Heart right ventricle (tissue), 16 donors: Measurements from ENCODE around the gene RTN4R. TPM values are rescaled to one million over a fixed set of nuclear protein-coding genes. Genes with fewer than 3 reads are reported as not detected.
A peak's percentile ranks its signal among the peaks of the same experiment; 100 is the strongest.
"Not testable (repeated sequence)": the region's sequence is repeated elsewhere in the genome, so short reads cannot be mapped to it uniquely, and the experiment has no call there.

ENCODE experiments used
- ATAC-seq, 8 donors: fragments of 200-7000 bp; cut with Tn5 transposase; one replicate each; pipeline ENCODE4 v1.9.1; 2020; ENCODE audit warnings: mild to moderate bottlenecking in 8 of 8, moderate library complexity in 8 of 8, moderate number of reproducible peaks in 1 of 8
- DNase-seq, 2 donors: peaks; one replicate each; pipeline ENCODE4 v3.0.0-alpha.2; 2020
- H3K27ac ChIP-seq, 10 donors: fragments of 200-600 bp; sonication (generic) in 2 of 10; one replicate each; pipeline versions ENCODE4 v1.5.0 to v1.8.0; 2020 to 2022; ENCODE audit warnings: mild to moderate bottlenecking in 3 of 10
- H3K27me3 ChIP-seq, 7 donors: fragments of 200-600 bp; one replicate each; pipeline ENCODE4 v1.8.0; 2021 to 2022; ENCODE audit warnings: mild to moderate bottlenecking in 2 of 7
- H3K36me3 ChIP-seq, 9 donors: fragments of 200-600 bp; sonication (generic) in 1 of 9; one replicate each; pipeline versions ENCODE4 v1.5.0 to v1.8.0; 2020 to 2022; ENCODE audit warnings: mild to moderate bottlenecking in 2 of 9
- H3K4me1 ChIP-seq, 9 donors: fragments of 200-600 bp; sonication (generic) in 1 of 9; one replicate each; pipeline versions ENCODE4 v1.5.0 to v1.8.0; 2020 to 2022; ENCODE audit warnings: mild to moderate bottlenecking in 4 of 9
- H3K4me3 ChIP-seq, 10 donors: fragments of 200-600 bp; sonication (generic) in 2 of 10; one replicate each; pipeline versions ENCODE4 v1.5.0 to v1.8.0; 2020 to 2022; ENCODE audit warnings: mild to moderate bottlenecking in 7 of 10, moderate library complexity in 2 of 10
- H3K9me3 ChIP-seq, 11 donors: fragments of 200-600 bp in 10 of 11; sonication (generic) in 2 of 11; one replicate each; pipeline versions ENCODE4 v1.5.0 to v1.8.0; 2013 to 2022; ENCODE audit warnings: mild to moderate bottlenecking in 2 of 11, control low read depth in 1 of 11, moderate library complexity in 1 of 11
- CTCF ChIP-seq, 9 donors: fragments of 200-600 bp; sonication (generic) in 2 of 9; IDR thresholded peaks; one replicate each; pipeline versions ENCODE4 v1.5.0 to v1.8.0; 2021 to 2022; ENCODE audit warnings: antibody characterized with exemption in 9 of 9, mild to moderate bottlenecking in 5 of 9, moderate library complexity in 1 of 9
- WGBS, 2 donors: extraction: QIAGEN DNeasy Blood & Tissue Kit; methylation state at CpG; one replicate each; pipeline ENCODE4 v1.1.7; 2013; ENCODE audit warnings: inconsistent platforms in 1 of 2; 5-methylcytosine and 5-hydroxymethylcytosine counted together
- intact Hi-C, 10 donors: fragments of 100-400 bp; cut with DNase I; formaldehyde crosslinking; loops; one replicate each; pipeline versions ENCODE4 v1.11.1 to v1.14.2; 2022
- long read RNA-seq, 3 donors: library from polyadenylated mRNA; unstranded; transcript quantifications; one replicate each; pipeline ENCODE4 v2.0.0, GENCODE V29; 2020 to 2021
- polyA plus RNA-seq, 2 donors: library from polyadenylated mRNA; stranded (reverse); fragments of 200-250 nt; gene quantifications; one replicate each; pipeline ENCODE4 v1.2.3, GENCODE V29; 2013
- total RNA-seq, 10 donors: library from RNA; stranded (reverse); fragmentation: NEBNext Ultra II Directional in 3 of 10; extraction: Animal tissue kit (Norgen Biotek cat#: 25700) in 3 of 10; gene quantifications; one replicate each; pipeline versions ENCODE4 v1.2.1 to v1.2.4, GENCODE V29; 2021 to 2023
- donor health status: Arrhythmogenic right ventricular cardiomyopathy.
- donor health status: ischemic (EF 13 %, LVEDD 7.1; RV severe dilation, severe dysfunction).
- donor health status: healthy with polysubstance abuse.
- donor health status: DM: no; HTN: yes; CAD: no.
- donor health status: DM: no; HTN: no; CAD: no.
- donor health status: ischemic (EF 25% LVEDD 6.9; RV normal size, moderate dysfunction).
- donor health status: ischemic (EF 25% LVEDD 5.7; RV mildly dilated, moderate dysfunction).
- donor health status: healthy.
- donor health status: DM: yes; HTN: yes; CAD: no.
- donor health status: Ischemic cardiomyopathy.
- donor health status: ischemic (EF 35%, LVEDD 5.7; RV mildly dilated, moderate dysfunction).
- donor health status: nonischemic (EF 11% LVEDD 7.7; RV severe dilation, severe dysfunction).
- donor health status: DM: yes; HTN: yes; CAD: no.
- donor health status: PGD.
- donor health status: ischemic (EF 29% LVEDD 5.4; RV normal size, mild dysfunction).
- donor health status: nonischemic (EF 23%, LVEDD 6.1; RV moderate dilation, normal function).

Gene RTN4R
- total RNA-seq (1 to 10 TPM in 5 of 10 donors, under 1 TPM in 5; 0.56 to 2.5 (median 0.93) TPM), polyA plus RNA-seq (1 to 10 TPM in 1 of 2 donors, under 1 TPM in 1; 0.59 to 1.5 TPM)
- long read RNA-seq, donor 1, partial matches to known transcripts = 0 of 3 reads
- long read RNA-seq, donor 1, other reads (novel, unspliced or antisense) = 0 of 3 reads
- long read RNA-seq, donor 2, partial matches to known transcripts = 0 of 3 reads
- long read RNA-seq, donor 2, other reads (novel, unspliced or antisense) = 0 of 3 reads
- long read RNA-seq, donor 3, partial matches to known transcripts = 0 of 3 reads
- long read RNA-seq, donor 3, other reads (novel, unspliced or antisense) = 1 of 3 reads

- peak within 1 kb of the TSS; percentile 38 to 71 (median 50) for H3K4me3 ChIP-seq
- peak; percentile 74 to 92 (median 86) for ATAC-seq
- DNase-seq = peak; percentile 51 to 71
- peaks cover 0 to 10% (median 0%) of the 10 kb centered on the region in 7 donors for H3K27me3 ChIP-seq
- no peaks in the 10 kb centered on the region for H3K36me3 ChIP-seq
- 18 to 27% methylated on average over 38 to 54 of the region's 58 CpGs for WGBS, 2 donors
- TF ChIP-seq CTCF (IDR thresholded peaks at IDR 0.05) = peak; percentile 56 to 84 (median 71)
- intact Hi-C loops = loop anchor here in 9 of 10 donors (1.0 to 5.0 kb wide), 3 partner anchors 110 to 111 kb away; no protein-coding TSS in a partner anchor
- H3K9me3 ChIP-seq = no peaks in the 10 kb centered on the region
- H3K27ac ChIP-seq = peak within 1 kb of the TSS in 6 of 10 donors; percentile 23 to 60 (median 32)
- H3K4me1 ChIP-seq = peaks cover 6 to 17% (median 9%) of the 10 kb centered on the region in 9 donors
These were observed at the start of gene RTN4R for GRCh38 chr22:20268279-20269012. RTN4R (minus strand) TSS chr22:20268318; CDS start chr22:20268092, 226 bp downstream.

- not testable (repeated sequence) for ATAC-seq, H3K4me3 ChIP-seq, DNase-seq, H3K27me3 ChIP-seq, H3K27ac ChIP-seq, H3K9me3 ChIP-seq
- Histone ChIP-seq H3K36me3 (peaks cover 0 to 14% (median 0%) of the 10 kb centered on the region in 9 donors), H3K4me1 (peaks cover 13 to 47% (median 35%) of the 10 kb centered on the region in 9 donors)
- intact Hi-C loops = loop anchor here in 1 of 10 donors (10.0 kb wide), 1 partner anchor 77 kb away; the partner anchor contains the start of gene ZNF74
- 59 to 61% methylated on average over 8 of the region's 8 CpGs for WGBS, 2 donors
- TF ChIP-seq CTCF (IDR thresholded peaks at IDR 0.05) = peak in 8 of 9 donors; percentile 35 to 59 (median 46)
These were observed 49.4 kb upstream of the RTN4R start for GRCh38 chr22:20317402-20318042.

GRCh38 chr22:20316844-20317401, 48.8 kb upstream of the RTN4R start:
- H3K9me3 ChIP-seq = no peaks in the 10 kb centered on the region
- intact Hi-C loops = loop anchor here in 1 of 10 donors (10.0 kb wide), 1 partner anchor 78 kb away; the partner anchor contains the start of gene ZNF74
- no peak for TF ChIP-seq CTCF (IDR thresholded peaks at IDR 0.05)
- peaks cover 13 to 47% (median 35%) of the 10 kb centered on the region in 9 donors for H3K4me1 ChIP-seq
- no peak overlapping the region for H3K4me3 ChIP-seq
- H3K27ac ChIP-seq = no peak overlapping the region
- WGBS, 2 donors = 94 to 96% methylated on average over 8 of the region's 8 CpGs
- no peaks in the 10 kb centered on the region for H3K27me3 ChIP-seq
- DNase-seq (no peak), ATAC-seq (no peak)
- H3K36me3 ChIP-seq = peaks cover 0 to 16% (median 0%) of the 10 kb centered on the region in 9 donors
